ENCODE results near the gene DNAH12.
"Not testable (repeated sequence)": the region's sequence is repeated elsewhere in the genome, so short reads cannot be mapped to it uniquely, and the experiment has no call there.

Gene DNAH12

DNA sequence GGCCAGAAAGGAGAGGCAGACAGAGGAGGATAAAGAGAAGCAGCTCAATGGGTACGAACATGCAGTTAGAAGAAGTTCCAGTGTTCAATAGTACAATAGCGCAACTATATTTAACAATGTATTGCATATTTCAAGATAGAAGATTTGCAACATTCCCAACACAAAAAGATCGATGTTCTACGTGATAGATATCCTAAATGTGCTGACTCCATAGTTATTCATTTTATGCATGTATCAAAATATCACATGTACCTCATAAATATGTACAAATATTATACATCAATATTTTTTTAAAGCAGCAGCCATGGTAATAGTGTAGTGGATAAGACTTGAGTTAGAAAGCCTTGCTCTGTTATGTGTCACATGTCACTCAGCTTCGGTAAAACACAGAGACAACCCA lies 141.5 kb downstream of the DNAH12 start:
- no peak for DNase-seq (ENCODE audit: low read depth)

DNA sequence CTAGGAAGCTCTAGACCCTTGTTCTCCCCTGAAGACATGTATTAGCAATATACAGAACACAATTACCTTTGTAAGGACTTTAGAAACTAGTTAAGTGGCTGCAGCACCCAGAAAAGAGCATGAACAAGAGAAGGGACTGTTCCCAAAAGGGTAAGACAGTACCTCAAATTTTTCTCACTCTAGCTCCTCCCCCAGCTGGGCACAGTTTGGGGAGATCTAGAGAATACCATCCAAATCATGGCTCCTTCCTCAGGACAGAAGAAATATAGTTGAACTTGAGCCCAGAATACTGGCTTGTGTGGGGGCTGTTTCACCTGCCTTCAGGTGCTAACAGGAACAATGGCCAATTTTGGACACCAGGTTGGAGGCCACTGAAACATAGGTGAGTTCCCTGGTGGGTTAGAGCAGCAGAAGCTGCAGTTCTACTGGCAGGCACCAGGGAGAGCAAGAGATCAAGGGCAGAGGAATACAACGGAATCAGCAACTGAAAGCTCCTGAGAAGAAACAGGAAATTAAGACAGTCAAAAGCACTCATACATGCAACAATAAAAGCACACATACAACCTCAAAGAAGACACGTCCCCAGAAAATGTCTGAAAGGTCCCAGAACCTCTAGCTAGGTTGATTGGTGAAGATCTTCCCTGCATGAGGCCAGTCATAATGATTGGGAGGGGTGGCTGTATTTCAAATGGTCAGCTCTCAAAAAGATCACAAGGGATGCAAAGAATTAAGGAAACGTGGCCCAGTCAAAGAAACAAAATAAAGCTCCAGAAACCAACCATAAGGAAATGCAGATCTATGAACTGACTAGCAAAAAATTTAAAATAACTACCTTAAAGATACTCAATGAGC lies 146.7 kb downstream of the DNAH12 start:
- no peak for DNase-seq (ENCODE audit: low read depth)

DNA sequence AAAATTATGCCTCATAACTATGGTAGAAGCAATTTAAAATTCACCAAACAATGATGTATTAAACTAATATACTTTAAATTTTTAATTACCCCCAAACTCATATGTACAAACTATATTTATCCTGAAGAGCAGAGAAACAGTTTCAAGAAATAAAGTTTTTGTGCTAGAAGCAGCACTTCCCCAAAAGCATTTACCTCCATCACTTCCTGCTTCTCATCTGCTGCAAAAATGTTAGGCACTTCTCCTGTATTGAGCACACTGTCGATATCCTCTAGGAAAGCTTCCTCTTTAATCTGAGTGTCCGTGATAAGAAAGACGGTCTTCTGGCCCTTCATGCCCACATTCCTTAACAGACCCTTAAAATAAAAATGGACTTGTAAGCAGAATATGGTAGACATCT lies 150.2 kb downstream of the DNAH12 start:
- no peak for DNase-seq (ENCODE audit: low read depth)

DNA sequence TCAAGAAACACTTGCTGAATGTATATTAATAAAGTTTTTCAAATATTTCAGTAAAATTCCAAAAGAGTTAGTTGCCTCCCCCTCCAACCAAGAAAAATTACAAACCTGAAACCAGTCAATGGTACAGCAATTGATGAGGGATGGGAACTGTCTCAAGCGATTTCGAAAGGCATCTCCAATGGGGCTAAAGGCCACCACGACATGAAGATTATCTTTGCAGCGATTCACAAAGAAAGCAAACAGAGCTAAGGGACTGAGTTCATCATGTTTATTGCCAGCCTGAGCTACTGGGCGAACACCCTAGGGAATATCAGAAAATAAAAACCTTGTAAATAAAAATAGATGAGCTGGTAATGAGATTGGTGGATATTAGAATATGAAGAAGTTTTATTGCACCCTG lies 152.4 kb downstream of the DNAH12 start:
- no peak for DNase-seq (ENCODE audit: low read depth)

DNA sequence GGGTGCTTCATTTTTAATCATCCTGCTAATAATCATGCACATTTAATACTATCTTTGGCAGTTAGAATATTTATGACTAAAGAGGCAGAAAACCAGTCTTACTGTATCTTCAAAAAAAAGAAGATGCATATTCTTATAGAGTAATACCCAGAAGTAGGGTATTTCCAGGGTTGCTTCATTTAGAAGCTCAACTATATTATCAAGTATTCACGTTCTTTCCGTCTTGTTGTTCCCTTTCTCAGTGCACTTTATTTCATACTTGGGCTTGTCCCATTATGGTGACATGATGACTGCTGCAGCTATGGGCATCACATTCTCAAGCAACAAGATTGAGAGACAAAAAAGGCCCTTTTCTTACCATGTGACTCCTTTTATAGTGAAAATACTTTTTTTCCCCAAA lies 154.9 kb downstream of the DNAH12 start:
- DNase-seq (ENCODE audit: low read depth), result no peak

DNA sequence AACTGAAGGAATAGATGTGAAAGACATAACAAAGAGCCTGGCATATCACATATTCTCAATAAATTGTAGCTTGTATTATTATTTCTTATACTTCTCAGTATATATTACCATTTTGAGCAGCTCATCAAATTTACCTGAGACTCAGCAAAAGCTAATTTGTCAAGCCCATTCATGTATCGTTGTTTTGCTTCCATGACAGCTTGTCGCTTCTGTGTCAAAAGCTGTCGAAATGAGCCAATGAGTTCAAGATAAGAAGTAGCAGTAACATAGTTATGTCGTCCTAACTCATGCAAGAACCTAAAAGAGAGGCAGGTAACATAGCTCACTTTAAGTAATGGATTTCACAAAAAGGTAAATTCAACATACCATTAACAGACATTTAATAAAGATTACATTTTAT lies 157.8 kb downstream of the DNAH12 start:
- no peak for DNase-seq (ENCODE audit: low read depth)

DNA sequence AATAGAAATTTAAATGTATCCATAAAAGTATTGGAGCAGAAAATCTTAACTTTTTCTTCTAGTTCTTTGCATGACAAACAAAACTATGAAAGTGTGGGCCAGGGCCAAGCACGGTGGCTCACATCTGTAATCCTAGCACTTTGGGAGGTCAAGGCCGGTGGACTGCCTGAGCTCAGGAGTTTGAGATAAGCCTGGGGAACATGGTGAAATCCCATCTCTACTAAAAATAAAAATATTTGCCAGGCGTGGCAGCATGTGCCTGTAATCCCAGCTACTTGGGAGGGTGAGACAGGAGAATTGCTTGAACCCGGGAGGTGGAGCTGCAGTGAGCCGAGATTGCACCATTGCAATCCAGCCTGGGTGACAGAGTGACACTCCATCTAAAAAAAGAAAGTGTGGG lies 158.6 kb downstream of the DNAH12 start:
- DNase-seq (ENCODE audit: low read depth), result no peak

DNA sequence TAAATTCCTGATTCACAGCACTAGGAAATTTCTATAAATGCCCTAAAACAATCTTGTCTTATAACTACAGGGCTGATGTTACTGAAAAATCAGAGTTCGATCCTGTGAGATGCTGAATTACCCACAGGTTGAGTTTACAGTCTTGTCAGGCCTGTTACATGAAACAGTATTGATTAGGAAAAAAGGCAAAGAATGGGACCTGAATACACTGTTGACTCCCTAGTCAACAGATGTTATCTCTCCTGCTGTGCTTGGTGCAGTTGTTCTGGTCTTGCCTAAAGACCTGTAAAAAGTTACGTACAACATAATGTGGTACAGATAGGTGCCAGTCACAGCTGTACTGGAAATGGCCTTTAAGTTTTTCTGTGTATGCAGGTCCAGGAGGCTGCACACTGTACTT lies 160.3 kb downstream of the DNAH12 start:
- no peak for DNase-seq (ENCODE audit: low read depth)

DNA sequence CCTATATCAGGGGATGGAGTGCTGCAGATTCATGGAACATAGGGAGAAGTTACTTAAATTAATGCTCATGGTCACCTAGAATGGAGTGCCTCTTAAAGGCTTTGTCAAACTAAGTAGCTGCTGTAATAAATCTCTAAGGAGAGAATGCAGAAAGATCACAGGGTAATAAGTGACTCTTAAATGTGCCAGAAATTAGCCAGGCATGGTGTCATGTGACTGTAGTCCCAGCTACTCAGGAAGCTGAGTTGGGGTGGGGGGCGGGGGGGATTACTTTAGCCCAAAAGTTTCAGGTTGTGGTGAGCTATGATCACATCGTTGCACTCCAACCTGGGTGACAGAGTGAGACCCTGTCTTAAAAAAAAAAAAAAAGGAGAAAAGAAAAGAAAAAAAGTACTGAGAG lies 160.7 kb downstream of the DNAH12 start:
- no peak for DNase-seq (ENCODE audit: low read depth)

DNA sequence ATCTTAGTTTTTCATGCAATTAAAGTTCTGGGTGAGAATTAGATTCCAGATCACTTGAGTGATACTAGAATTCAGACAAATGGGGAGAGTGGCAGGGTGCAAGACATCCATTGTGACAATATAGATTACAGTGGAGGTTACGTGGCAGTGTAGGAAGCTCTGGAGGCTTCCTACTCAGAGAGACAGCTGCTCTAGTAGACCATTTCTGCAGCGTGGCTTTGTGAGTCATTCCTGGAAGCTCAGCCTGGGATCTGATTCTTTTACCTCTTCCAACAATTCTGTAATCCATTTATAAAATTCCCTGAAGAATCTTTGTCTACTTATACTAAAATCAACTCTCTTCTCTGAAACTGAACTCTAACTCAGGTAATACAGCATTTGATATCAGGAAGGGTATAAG lies 161.2 kb downstream of the DNAH12 start:
- no peak for DNase-seq (ENCODE audit: low read depth)

DNA sequence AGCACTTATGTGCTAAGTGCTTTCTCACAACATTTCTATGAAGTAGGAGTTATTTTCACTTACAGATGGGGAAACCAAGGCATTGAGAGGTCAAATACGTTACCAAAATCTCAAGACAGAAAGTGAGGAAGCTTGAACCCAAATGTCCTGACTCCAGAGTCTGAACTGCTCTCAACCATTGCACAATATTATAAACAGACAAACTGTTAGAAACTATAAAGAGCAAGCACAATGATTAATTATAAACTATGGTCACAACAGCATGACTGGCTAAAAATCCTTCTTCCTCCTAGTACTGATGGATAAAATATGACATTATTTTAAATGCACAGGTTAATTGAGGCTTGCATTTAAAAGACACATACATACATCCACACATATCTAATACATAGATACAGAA lies 173.8 kb downstream of the DNAH12 start:
- no peak for DNase-seq (ENCODE audit: low read depth)

DNA sequence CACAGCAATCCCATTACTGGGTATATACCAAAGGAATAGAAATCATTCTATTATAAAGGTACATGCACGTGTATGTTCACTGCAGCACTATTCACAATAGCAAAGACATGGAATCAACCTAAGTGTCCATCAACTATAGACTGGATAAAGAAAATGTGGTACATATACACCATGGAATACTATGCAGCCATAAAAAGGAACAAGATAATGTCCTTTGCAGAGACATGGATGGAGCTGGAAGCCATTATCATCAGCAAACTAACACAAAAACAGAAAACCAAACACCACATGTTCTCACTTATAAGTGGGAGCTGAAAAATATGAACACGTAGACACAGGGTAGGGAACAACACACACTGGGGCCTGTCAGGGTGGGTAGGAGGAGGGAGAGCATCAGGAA lies 179.1 kb downstream of the DNAH12 start:
- not testable (repeated sequence) for DNase-seq (ENCODE audit: low read depth)

DNA sequence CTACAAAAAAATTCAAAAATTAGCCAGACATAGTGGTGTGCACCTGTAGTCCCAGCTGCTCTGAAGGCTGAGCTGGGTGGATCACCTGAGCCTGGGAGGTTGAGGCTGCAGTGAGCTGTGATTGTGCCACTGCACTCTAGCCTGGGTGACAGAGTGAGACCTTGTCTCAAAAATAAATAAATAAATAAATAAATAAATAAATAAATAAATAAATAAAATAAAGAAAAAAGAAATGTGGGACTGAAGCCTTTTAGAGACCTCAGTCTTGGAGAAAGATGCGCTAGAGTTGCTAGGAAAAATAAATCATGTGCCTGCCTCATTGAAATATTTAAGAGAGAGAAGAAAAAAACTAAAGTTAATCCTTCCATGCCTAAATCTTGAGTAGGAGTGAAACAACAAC lies 187.9 kb downstream of the DNAH12 start:
- not testable (repeated sequence) for DNase-seq (ENCODE audit: low read depth)

DNA sequence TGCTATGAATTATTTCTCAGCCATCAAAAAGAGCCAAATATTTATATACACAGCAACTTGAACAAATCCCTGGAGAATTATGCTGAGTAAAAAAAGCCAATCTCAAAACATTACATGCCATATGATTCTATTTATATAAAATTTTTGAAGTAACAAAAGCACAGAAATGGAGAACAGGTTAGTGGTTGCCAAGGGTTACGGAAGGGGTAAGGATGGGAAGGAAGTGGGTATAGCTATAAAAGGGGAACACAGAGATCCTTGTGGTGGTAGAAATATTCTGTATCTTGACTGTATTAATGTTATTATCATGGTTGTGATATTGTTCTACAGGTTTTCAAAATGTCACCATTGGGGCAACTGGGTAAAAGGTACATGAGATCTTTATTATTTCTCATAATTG lies 189.4 kb downstream of the DNAH12 start:
- no peak for DNase-seq (ENCODE audit: low read depth)

DNA sequence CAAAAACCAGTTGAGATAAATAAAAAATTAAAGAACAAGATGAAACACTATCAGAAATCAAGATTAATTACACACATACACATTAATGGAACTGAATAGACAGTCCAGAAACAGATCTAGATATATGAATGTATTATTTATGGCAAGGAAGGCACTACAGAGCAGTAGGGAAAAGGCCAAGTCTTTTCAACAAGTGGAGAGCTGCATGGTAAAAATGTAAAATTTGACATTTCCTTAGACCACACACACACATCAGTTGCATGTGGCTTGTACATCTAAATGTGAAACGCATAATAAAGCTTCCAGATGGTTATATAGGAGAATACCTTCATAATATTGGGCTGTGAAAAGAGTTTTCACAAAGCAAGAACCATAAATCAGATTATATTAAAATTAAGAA lies 193.9 kb downstream of the DNAH12 start:
- no peak for DNase-seq (ENCODE audit: low read depth)

DNA sequence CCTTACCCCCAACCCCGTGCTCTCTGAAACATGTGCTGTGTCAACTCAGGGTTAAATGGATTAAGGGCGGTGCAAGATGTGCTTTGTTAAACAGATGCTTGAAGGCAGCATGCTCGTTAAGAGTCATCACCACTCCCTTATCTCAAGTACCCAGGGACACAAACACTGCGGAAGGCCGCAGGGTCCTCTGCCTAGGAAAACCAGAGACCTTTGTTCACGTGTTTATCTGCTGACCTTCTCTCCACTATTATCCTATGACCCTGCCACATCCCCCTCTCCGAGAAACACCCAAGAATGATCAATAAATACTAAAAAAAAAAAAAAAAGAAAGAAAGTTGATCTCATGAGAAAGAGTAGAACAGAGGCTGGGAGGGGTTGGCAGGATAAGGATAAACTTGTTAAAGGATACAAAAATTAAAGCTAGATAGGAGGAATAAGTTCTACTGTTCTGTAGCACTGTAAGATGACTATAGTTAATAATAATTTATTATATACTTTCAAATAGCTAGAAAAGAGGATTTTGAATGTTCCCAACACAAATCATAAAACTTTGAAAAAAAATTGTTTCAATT lies 205.0 kb downstream of the DNAH12 start:
- DNase-seq (ENCODE audit: low read depth), result not testable (repeated sequence)

DNA sequence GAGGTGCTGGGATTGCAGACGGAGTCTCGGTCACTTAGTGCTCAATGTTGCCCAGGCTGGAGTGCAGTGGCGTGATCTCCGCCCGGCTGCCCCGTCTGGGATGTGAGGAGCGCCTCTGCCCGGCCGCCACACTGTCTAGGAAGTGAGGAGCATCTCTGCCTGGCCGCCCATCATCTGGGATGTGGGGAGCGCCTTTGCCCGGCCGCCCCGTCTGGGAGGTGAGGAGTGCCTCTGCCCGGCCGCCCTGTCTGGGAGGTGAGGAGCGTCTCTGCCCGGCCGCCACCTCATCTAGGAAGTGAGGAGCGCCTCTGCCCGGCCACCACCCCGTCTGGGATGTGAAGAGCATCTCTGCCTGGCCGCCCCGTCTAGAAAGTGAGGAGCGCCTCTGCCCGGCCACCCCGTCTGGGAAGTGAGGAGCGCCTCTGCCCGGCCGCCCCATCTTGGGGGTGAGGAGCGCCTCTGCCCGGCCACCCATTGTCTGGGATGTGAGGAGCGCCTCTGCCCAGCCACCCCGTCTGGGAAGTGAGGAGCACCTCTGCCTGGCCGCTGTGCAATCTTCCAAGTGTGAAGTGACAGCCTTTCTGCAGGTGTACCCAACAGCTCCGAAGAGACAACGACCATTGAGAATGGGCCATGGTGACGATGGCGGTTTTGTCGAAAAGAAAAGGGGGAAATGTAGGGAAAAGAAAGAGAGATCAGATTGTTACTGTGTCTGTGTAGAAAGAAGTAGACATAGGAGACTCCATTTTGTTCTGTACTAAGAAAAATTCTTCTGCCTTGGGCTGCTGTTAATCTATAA lies 205.7 kb downstream of the DNAH12 start:
- DNase-seq (ENCODE audit: low read depth), result not testable (repeated sequence)

DNA sequence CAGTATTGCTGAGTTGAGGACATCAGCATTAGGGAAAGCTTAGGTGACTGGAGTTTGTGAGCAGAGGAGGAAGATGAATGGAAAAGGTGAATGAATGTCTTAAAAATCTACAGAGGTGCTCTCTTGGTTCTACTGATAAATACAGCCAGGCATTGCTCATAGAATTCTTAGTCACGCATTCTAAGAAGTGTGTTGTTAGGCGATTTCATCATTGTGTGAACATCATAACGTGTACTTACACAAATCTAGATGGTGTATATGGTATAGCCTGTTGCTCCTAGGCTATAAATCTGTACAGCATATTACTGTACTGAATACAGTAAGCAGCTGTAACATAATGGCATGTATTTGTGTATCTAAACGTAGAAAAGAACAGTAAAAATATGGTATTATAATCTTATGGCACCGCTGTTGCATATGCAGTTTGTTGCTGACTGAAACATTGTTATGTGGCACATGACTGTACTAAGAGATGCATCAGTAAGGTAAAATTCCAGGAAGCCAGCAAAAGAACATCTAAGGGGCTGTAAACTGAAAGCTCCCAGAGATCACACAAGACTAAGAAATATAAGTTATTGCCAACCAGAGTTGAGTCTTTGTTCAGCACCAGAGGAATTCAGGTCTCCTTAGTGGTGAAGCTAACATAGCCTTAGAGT lies 208.7 kb downstream of the DNAH12 start:
- no peak for DNase-seq (ENCODE audit: low read depth)

DNA sequence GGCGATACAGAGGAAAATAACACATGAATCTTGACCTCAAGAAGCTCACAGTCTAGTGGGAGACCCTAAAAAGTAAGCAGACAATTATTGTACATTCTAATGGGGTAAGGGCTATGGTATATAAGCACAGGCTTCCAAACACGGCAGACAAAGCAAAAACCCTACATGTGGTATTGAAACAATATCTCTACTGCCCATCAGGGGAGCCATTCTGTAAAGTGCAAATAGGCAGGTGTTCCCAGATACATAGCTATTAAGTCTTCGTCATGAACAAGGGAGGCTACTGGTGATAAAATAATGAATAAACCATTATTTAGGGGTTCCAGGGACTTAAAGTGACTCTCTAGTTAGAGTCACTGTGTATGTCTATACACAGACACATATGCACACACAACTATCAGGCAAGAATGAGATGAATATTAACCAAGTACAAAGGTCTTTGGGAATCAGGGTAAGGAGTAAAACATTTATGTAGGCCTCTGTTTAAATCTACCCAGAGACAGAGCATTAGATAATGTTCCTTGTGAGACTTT lies 213.0 kb downstream of the DNAH12 start:
- no peak for DNase-seq (ENCODE audit: low read depth)

DNA sequence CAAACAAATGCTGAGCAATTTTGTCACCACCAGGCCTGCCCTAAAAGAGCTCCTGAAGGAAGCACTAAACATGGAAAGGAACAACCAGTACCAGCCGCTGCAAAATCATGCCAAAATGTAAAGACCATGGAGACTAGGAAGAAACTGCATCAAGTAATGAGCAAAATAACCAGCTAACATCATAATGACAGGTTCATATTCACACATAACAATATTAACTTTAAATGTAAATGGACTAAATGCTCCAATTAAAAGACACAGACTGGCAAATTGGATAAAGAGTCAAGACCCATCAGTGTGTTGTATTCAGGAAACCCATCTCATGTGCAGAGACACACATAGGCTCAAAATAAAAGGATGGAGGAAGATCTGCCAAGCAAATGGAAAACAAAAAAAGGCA lies 217.6 kb downstream of the DNAH12 start:
- DNase-seq (ENCODE audit: low read depth), result not testable (repeated sequence)

DNA sequence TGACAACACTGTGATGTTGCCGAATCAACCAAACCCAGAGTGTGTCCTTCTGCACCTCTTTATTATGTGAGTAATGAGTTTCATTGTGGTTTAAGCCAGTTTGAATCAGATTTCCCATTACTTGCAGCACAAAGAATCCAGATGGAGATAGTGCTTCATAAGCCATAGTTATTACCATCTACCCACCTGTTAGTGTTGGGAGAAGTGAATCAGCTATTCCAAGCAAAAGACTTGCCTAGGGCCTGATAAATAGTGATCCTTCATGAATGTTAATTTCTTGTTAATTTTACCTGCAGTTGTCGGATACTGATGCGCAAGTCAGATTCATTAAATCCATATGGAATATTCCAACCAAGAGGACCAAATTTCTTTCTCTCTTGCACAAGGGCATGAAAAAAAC lies 229.9 kb downstream of the DNAH12 start:
- DNase-seq (ENCODE audit: low read depth), result no peak

DNA sequence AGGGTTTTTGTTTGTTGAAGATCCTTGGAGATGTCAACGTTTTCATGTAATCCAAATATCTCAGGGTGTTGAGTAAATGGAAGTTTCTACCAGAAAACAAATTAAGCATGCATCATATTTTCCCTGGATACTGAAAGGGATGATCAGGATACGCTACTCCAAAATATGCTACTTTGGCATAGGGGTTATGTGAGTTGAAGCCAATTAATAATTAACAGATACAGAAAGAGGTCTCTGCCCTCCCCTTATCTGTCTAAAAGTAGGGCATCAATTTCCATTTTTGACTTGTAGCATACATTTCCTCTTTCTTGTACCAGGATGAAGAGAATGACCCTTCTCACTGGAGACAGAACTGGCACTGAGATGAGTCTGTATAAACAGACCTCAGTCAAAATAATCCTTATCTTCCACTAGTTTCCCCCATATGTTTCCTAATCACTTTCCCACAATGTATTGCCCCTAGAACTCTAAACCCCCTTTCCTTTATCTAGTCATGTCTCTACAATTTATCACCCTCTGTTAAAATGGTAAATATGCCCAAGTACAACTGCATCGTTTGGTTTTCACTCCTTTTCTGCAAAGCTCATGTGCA lies 234.3 kb downstream of the DNAH12 start:
- DNase-seq (ENCODE audit: low read depth), result no peak

All from stimulated activated CD8-positive, alpha-beta memory T cell treated with anti-CD3 and anti-CD28 coated beads, Interleukin-12 subunit alpha, Interleukin-12 subunit beta, amount 100 ng/mL, for 4 hours (primary cell).